ENCODE data around the gene LMF2.
"Not testable (repeated sequence)": the region's sequence is repeated elsewhere in the genome, so short reads cannot be mapped to it uniquely, and the experiment has no call there.

The LMF2 gene

GRCh38 chr22:50533856-50534711 is 26.6 kb upstream of the LMF2 start:
- not testable (repeated sequence) for DNase-seq

GRCh38 chr22:50532824-50533796 is 25.6 kb upstream of the LMF2 start:
- no peak for DNase-seq

DNA sequence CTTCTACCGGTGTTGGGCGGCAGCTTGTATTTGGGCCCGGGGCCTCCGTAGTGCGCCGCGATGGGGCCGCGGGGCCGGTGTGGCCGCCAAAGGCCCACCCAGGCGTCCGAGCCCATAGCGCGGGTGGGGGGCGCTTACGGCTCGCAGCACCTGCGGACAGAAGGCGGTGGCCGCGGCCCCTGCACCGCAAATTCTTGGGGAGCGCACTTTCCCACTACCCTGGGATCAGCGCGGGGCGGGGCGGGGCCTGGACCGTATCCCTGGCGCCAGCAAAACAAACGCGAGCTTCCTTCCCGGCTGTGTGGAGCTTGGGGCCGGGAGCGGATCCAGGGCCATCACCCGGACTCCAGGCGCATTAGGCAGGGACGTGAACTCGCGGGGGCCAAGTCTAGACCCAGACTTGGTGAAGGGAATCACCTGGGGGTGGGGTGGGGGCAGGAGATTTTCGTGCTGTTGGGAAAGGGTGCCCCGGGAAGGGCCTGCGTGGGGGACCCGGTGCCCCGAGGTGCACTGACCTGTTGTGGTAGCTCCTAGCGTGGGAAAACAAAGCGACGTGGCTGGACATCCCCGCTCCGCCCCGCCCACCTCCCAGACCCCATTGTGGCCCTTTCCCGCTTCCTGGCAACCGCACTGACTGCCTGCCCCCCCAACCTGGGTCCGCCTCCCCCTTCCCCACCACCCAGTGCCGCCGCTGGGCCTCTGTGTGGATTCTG is 24.6 kb upstream of the LMF2 start:
- DNase-seq: no peak

DNA sequence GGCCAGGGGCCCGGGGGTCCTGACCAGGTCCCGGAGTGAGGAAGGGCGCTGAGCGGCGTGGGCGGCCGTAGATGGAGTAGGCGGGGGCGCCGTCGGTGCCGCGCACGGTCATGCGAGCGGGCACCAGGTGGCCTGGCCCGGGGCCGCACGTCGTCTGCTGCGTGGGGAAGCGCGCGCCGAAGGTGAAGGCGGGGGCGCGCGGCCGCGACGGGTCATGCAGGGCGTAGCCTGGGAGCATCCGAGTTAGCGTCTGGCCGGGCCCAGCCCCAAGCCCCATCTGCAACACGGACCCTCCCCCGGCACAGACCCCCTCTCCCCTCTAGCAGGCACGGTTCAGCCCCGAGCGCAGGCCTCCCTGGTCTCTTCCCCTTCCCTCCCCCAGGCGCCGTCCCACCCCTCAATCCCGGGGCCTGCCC is 24.1 kb upstream of the LMF2 start:
- DNase-seq: no peak

DNA sequence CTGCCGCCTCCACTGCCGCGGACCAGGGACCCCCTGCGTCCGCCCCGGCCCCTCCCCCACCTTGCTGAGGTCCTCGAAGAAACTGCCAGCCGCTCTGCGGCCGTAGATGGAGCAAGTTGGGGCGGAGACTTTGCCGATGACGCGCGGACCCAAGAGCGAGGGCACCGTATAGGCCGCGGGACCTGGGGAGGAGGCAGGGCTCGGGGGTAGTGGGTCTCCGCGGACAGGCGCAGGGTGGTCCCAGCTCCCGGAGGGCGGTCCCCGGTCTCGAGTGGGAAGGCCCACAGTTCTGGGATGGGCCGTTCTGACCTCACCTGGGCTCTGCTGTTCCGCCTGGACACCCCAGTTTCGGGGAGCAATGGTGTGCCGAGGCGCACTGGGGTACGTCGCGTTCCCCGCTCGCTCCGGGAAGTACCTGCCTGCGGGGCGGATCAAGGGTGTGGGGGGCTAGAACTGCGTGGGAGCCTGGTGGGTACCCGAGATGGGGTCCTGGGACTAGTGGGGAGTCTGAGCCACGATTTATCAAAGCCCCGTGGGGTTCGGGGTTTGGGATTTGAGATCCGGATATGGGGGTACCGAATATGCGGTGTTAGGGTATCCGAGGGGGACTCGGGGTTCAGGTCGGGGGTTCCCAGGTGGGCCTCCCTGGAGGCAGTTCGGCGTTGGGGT is 23.5 kb upstream of the LMF2 start:
- DNase-seq: no peak

GRCh38 chr22:50530580-50530876 is 23.0 kb upstream of the LMF2 start:
- no peak for DNase-seq

DNA sequence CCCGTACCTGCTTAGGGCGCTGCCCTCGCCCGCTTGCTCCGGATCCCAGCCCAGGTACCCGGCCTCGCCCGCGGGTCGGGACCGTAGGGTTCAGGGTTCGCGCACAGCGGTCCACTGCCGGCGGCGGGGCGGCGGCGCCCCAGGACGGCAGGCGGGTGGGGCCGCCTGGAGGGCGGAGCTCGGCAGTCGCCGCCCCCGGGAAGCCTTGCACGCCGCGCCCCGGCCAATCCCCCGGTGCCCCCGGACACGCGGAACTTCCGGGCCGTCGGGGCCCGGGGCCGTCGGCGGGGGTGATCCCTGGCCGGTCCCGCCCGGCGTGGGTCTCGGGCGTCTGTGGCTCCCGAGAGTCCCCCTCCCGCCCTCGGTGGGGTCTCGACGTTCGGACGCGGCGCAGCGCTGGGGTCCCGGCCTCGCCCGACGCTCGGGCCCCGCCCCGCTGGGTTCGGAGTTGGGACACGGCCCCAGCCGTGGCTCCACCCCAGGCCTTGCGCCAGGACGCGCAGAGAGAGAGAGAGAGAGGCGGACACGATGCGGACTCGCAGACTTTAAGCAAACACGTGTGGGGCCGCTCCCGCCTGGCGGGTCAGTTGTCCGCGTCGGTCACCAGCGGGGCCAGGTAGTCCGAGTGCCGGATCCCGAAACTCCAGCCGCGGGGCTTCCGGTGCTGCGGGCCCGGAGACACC is 22.5 kb upstream of the LMF2 start, which contains the start of gene TYMP:
Gene TYMP, minus strand, starts transcription at position 116 of the 683 bp plus-strand sequence. CDS start 303 bp downstream, outside the sequence.
- no peak for DNase-seq

DNA sequence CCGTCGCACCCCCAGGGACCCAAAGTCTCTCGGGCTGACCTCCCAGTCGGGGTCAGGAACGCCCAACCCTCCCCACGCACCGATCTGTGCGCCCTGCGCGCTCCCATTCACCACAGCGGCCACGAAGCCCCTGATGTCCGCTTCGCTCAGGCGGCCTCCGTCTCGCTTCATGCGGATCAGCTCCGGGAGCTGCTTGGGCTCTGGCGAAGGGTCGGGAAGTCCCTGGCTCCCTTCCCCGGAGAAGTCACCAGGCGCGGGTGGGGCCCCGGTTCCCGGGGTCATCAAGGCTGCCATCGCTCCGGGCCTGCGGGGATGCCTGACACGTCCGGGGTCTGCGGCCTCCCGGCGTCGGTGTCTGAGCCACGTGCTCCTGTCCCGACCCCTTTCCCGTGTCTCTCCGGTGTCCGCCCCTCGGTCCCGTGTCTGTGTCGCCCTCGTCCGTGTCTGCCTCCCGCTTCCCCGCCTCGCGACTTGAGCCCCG is 22.0 kb upstream of the LMF2 start:
- DNase-seq: no peak

- no peak for DNase-seq
Observed at GRCh38 chr22:50528682-50529415, 21.3 kb upstream of the LMF2 start.

- no peak for DNase-seq
Observed at GRCh38 chr22:50527921-50528681, 20.6 kb upstream of the LMF2 start.

GRCh38 chr22:50526834-50527801 is 19.6 kb upstream of the LMF2 start:
- DNase-seq: no peak

GRCh38 chr22:50526108-50526833 is 18.8 kb upstream of the LMF2 start:
- DNase-seq: no peak

DNA sequence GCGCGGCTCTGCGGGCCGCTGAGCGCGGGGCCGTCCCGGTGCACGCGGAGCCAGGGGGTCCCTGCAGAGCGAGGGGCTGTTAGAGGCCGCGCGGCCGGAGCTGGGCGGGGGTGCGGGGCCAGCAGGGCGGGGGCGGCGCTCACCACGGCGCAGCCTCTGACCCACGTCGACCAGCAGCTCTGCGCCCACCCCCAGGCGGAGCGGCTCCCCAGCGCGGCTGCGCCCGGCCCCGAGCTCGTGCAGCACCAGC is 18.3 kb upstream of the LMF2 start:
- DNase-seq: no peak

- DNase-seq: no peak
Observed at GRCh38 chr22:50525104-50525857, 17.8 kb upstream of the LMF2 start, which contains the start of gene SCO2. Gene SCO2, minus strand, starts transcription at chr22:50525598. Its CDS starts 1,187 bp downstream, at chr22:50524411.

DNA sequence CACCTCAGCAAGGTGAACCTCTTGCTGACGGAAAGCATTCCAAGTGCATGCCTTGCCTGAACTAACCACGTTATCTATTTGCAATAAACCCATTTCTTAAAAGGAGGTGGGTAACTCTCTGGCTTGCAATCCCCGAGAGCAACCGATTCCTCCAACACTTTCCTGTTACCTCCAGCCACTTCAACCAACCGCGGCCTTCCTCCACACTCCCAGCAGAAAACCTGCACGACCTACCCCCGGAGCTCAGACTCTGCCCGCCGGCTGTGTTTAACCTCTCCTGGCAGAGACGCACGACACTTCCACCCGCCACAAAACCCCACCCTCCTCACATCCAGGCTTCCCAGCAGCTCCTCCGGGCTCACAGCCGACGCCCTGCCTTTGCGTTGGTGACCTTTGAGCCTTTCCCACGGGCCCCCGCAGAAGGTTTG is 17.2 kb upstream of the LMF2 start:
- no peak for DNase-seq

DNA sequence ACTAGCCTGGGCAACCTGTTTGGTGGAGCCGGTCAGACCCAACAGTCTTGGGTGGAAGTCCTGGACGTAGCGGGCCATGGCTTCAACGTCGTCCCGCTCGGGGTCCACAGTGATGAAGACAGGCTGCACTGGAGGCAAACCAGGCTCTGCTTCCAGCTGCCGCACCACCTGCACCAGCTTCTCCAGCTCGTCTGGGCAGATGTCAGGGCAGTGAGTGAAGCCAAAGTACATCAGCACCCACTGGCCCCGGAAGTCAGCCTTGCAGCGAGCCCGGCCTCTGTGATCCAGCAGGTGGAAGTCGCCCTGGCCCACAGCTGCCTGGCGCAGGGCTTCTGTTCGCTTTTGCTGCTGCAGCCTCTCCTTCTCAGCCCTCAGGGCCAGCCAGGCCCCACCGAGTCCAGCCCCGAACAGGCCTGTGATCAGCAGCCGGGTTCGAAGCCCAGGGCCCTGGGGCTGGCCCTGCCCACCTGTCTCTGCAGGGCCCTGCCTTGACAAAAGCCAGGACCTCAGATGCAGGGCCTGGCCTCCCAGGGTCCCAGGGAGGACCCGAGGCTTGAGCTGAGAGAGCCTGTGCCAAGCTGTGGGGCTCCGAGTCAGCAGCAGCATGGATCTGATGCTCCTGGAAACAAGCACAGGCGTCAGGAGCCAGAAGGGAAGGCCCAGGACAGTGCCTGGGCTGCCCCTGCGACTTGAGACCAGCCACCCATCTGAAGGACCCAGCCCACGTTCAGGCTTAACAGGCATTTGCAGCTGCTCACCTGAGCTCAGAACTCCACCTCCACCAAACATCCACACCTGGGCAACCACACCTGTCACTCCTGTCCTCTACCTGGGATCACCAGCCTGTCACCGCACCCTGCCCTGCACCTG is 16.5 kb upstream of the LMF2 start:
- DNase-seq: no peak

DNA sequence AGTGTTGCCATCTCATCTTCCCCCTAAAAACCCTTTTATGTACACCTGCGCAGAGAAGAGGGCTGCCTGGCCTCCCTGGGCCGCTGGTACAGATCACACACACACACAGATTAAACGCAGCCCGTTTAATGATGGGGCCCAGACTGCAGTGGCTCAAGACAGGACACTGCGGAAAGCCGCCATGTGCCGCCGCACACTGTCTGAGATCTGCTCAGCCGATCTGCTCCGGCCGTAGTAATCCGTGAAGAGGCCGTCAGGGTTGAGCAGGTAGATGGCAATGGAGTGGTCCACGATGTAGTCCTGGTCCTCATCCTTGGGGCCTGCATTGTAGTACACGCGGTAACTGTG is 15.9 kb upstream of the LMF2 start:
- DNase-seq: no peak
